Measurements from ENCODE around the gene C2orf78. TPM values are rescaled to one million over a fixed set of nuclear protein-coding genes. Genes with fewer than 3 reads are reported as not detected.

The C2orf78 gene
- total and polyA plus RNA-seq, 2 of the 4 experiments (the other 2 are of a cell fraction), result 0.03 TPM; not detected in 1

DNA sequence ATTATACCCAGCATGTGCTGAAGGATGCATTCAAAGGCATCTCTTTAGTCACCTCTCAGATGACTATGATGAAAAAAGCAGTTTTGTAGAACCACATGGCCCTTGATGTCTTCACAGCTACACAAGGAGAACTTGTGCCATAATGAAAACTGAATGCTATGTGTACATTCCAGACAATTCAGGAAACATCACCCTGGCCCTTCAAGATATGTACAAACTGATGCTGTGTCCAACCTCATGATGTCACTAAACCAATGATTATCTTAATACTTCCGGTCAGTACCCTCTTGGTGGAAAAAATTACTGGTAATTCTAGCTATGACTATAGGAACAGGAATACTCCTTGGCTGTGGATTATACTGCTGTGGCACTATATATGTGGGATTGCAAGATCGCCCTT, 24.1 kb upstream of the C2orf78 start:
- H3K9ac ChIP-seq (ENCODE audit: low read depth, low read length), result no peak overlapping the region
- no peak overlapping the region for H2AK5ac ChIP-seq (ENCODE audit: low read depth, low read length)
- H4K20me1 ChIP-seq (ENCODE audit: insufficient read depth, low read length), result peaks cover 5% of the 10 kb centered on the region; the same call in 1 of the 2 replicates
- no peak overlapping the region for H3K18ac ChIP-seq (ENCODE audit: low read depth, low read length)
- no peak overlapping the region for H3K4me3 ChIP-seq (ENCODE audit: insufficient read depth, low read depth, low read length)
- in situ Hi-C loops (cut with MboI; ENCODE audit: low sequenced_read_pairs), result no loop called here
- DNase-seq (peak; percentile 44), ATAC-seq (ENCODE audit: low read depth) (peak; percentile 55)
- peaks cover 41% of the 10 kb centered on the region for H3K36me3 ChIP-seq (ENCODE audit: control insufficient read depth, insufficient read depth, low read length)
- H4K8ac ChIP-seq (ENCODE audit: low read depth in 2 of 2, low read length in 2 of 2), result no peak overlapping the region
- H4K91ac ChIP-seq (ENCODE audit: insufficient read depth, low read depth, low read length), result no peak overlapping the region
- H3K79me1 ChIP-seq (ENCODE audit: low read depth in 1 of 2, low read length in 2 of 2), result peaks cover 0 to 14% of the 10 kb centered on the region in 2 experiments; a peak in 2 of 4 replicates
- no CpG with 5 or more reads among the region's 2 CpGs for WGBS, 2 experiments (ENCODE audit: extremely low coverage in 2 of 2, insufficient read length in 1 of 2)
- H3K4me1 ChIP-seq (ENCODE audit: control insufficient read depth, insufficient read depth, low read length), result peaks cover 4% of the 10 kb centered on the region
- ChIA-PET POLR2A (ENCODE audit: unreplicated experiment) (interaction anchor here (1.0 kb wide), 1 partner anchor 23 kb away, joined by 3 read pairs; the partner anchor contains the start of gene TPRKB), CTCF (interaction anchor here (0.6 kb wide), 1 partner anchor 62 kb away, joined by 3 read pairs; no protein-coding TSS in a partner anchor)
- H3K14ac ChIP-seq (replicated peaks; ENCODE audit: low read depth, low read length), result no peak overlapping the region
- H2BK15ac ChIP-seq (ENCODE audit: low read depth, low read length), result no peak overlapping the region
- no peak overlapping the region for H3K56ac ChIP-seq (ENCODE audit: extremely low read depth, insufficient read depth, low read length)
- H3K4me2 ChIP-seq (ENCODE audit: low read depth, low read length), result no peak overlapping the region
- H3K27me3 ChIP-seq (ENCODE audit: control insufficient read depth, insufficient read depth, low read length), result no peaks in the 10 kb centered on the region
- no peak overlapping the region for H3K4ac ChIP-seq (ENCODE audit: low read depth, low read length)
- no peak overlapping the region for H3K27ac ChIP-seq (ENCODE audit: insufficient read depth, low read length)
- dilution Hi-C loops (cut with HindIII; ENCODE audit: low sequenced_read_pairs, unreplicated experiment), result no loop called here
- H3K9me1 ChIP-seq (ENCODE audit: insufficient read depth, low read length), result peaks cover 10% of the 10 kb centered on the region
- intact Hi-C loops (cut with micrococcal nuclease), result no loop called here
- no peaks in the 10 kb centered on the region for H3K9me3 ChIP-seq (ENCODE audit: control insufficient read depth, insufficient read depth, low read length)
- H2BK120ac ChIP-seq (ENCODE audit: low read depth, low read length), result no peak overlapping the region
- no peak overlapping the region for H2AFZ ChIP-seq (replicated peaks; ENCODE audit: low read length, poor library complexity)
- BruUV-seq (replicated peaks), result no TSS peak
- no peak overlapping the region for H2AK9ac ChIP-seq (replicated peaks; ENCODE audit: low read depth, low read length, poor library complexity)
- no peak overlapping the region for H2BK20ac ChIP-seq (ENCODE audit: low read depth, low read length)
- H4K5ac ChIP-seq (ENCODE audit: low read depth, low read length), result no peak overlapping the region
- H3K23ac ChIP-seq (ENCODE audit: low read depth, low read length), result no peak overlapping the region
- TF ChIP-seq MAZ (IDR thresholded peaks at IDR 0.05; ENCODE audit: borderline replicate concordance, low read depth, low read length) (no peak), RFX5 (IDR thresholded peaks at IDR 0.05; ENCODE audit: low read depth, low read length) (no peak), POLR2A (IDR thresholded peaks at IDR 0.05; ENCODE audit: low read depth, low read length) (no peak), CEBPB (IDR thresholded peaks at IDR 0.05; ENCODE audit: low read depth, low read length) (no peak), MAFK (IDR thresholded peaks at IDR 0.05; ENCODE audit: low read depth, low read length) (no peak), BHLHE40 (IDR thresholded peaks at IDR 0.05; ENCODE audit: low read depth, low read length) (no peak), RAD21 (IDR thresholded peaks at IDR 0.05; ENCODE audit: low read length) (no peak), NFE2L2 (IDR thresholded peaks at IDR 0.05; ENCODE audit: low read depth, low read length) (no peak), SMC3 (IDR thresholded peaks at IDR 0.05; ENCODE audit: low read depth, low read length) (no peak), MXI1 (IDR thresholded peaks at IDR 0.05; ENCODE audit: borderline replicate concordance, low read depth, low read length) (no peak)
- TF ChIP-seq, protein P1, sequence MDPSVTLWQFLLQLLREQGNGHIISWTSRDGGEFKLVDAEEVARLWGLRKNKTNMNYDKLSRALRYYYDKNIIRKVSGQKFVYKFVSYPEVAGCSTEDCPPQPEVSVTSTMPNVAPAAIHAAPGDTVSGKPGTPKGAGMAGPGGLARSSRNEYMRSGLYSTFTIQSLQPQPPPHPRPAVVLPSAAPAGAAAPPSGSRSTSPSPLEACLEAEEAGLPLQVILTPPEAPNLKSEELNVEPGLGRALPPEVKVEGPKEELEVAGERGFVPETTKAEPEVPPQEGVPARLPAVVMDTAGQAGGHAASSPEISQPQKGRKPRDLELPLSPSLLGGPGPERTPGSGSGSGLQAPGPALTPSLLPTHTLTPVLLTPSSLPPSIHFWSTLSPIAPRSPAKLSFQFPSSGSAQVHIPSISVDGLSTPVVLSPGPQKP (IDR thresholded peaks at IDR 0.05; ENCODE audit: borderline replicate concordance, low read depth, low read length), result no peak
- TF ChIP-seq, protein P2, sequence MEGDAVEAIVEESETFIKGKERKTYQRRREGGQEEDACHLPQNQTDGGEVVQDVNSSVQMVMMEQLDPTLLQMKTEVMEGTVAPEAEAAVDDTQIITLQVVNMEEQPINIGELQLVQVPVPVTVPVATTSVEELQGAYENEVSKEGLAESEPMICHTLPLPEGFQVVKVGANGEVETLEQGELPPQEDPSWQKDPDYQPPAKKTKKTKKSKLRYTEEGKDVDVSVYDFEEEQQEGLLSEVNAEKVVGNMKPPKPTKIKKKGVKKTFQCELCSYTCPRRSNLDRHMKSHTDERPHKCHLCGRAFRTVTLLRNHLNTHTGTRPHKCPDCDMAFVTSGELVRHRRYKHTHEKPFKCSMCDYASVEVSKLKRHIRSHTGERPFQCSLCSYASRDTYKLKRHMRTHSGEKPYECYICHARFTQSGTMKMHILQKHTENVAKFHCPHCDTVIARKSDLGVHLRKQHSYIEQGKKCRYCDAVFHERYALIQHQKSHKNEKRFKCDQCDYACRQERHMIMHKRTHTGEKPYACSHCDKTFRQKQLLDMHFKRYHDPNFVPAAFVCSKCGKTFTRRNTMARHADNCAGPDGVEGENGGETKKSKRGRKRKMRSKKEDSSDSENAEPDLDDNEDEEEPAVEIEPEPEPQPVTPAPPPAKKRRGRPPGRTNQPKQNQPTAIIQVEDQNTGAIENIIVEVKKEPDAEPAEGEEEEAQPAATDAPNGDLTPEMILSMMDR (conservative IDR thresholded peaks at IDR 0.05; ENCODE audit: low read depth, low read length), result no peak
- H2BK5ac ChIP-seq (ENCODE audit: low read depth, low read length, poor library complexity, severe bottlenecking), result no peak overlapping the region

All from IMR-90 (cell line).